Stimulated activated CD4-positive, alpha-beta T cell treated with anti-CD3 and anti-CD28 coated beads, Interleukin-1b, Interleukin-23, amount 100 ng/mL, for 1 hour (primary cell): ENCODE measurements around the gene CLRN1.

Source experiments
- DNase-seq, 2 donors: peaks; one replicate each; pipeline ENCODE4 v3.0.0-alpha.2; 2020; ENCODE audit warnings: low read depth in 2 of 2

Gene CLRN1

GRCh38 chr3:150921209-150921608, 51.3 kb downstream of the CLRN1 start:
- no peak for DNase-seq

GRCh38 chr3:150920236-150920635, 52.3 kb downstream of the CLRN1 start:
- no peak for DNase-seq

- no peak for DNase-seq
These were observed 54.6 kb downstream of the CLRN1 start for GRCh38 chr3:150917951-150918350.

GRCh38 chr3:150913133-150913922, 59.2 kb downstream of the CLRN1 start:
- no peak for DNase-seq

- no peak for DNase-seq
These were observed 60.0 kb downstream of the CLRN1 start for GRCh38 chr3:150912501-150912900.

GRCh38 chr3:150911771-150912170, 60.8 kb downstream of the CLRN1 start:
- DNase-seq, result no peak

GRCh38 chr3:150906461-150906860, 66.1 kb downstream of the CLRN1 start:
- no peak for DNase-seq

- DNase-seq, result no peak
These were observed 66.8 kb downstream of the CLRN1 start for GRCh38 chr3:150905746-150906145.

GRCh38 chr3:150905339-150905738, 67.2 kb downstream of the CLRN1 start, which contains the start of gene MINDY4B:
MINDY4B (minus strand) TSS chr3:150905439; CDS start chr3:150905439, 0 bp downstream.
- no peak for DNase-seq

GRCh38 chr3:150902988-150903387, 69.5 kb downstream of the CLRN1 start:
- DNase-seq, result no peak

GRCh38 chr3:150901793-150902192, 70.7 kb downstream of the CLRN1 start:
- DNase-seq, result no peak

GRCh38 chr3:150899141-150899540, 73.4 kb downstream of the CLRN1 start:
- no peak for DNase-seq

GRCh38 chr3:150898046-150898754, 74.3 kb downstream of the CLRN1 start:
- no peak for DNase-seq

- DNase-seq, result no peak
These were observed 74.9 kb downstream of the CLRN1 start for GRCh38 chr3:150897592-150897991.

- DNase-seq, result no peak
These were observed 81.7 kb downstream of the CLRN1 start for GRCh38 chr3:150890831-150891230.

- no peak for DNase-seq
These were observed 82.2 kb downstream of the CLRN1 start for GRCh38 chr3:150890295-150890694.

GRCh38 chr3:150889106-150889505, 83.4 kb downstream of the CLRN1 start:
- no peak for DNase-seq

- DNase-seq, result no peak
These were observed 85.5 kb downstream of the CLRN1 start for GRCh38 chr3:150887031-150887430.

- DNase-seq, result no peak
These were observed 87.0 kb downstream of the CLRN1 start for GRCh38 chr3:150885535-150885934.

GRCh38 chr3:150878996-150879575, 93.4 kb downstream of the CLRN1 start:
- no peak for DNase-seq

- DNase-seq, result no peak
These were observed 94.2 kb downstream of the CLRN1 start for GRCh38 chr3:150878290-150878689.

- no peak for DNase-seq
These were observed 95.2 kb downstream of the CLRN1 start for GRCh38 chr3:150877303-150877702.
